Suprapubic skin (tissue), 4 donors: Measurements from ENCODE around the gene ADISSP.

Experiments used
- EP300 ChIP-seq: sonication (generic); formaldehyde crosslinking; IDR thresholded peaks from one replicate; pipeline ENCODE4 v1.6.1; 2017; ENCODE audit warnings: antibody characterized with exemption
- POLR2A ChIP-seq, 2 donors: fragments of 450-650 bp; IDR thresholded peaks; one replicate each; pipeline ENCODE4 v1.6.1; 2017; ENCODE audit warnings: antibody characterized with exemption in 2 of 2, mild to moderate bottlenecking in 2 of 2, moderate library complexity in 2 of 2
- POLR2AphosphoS5 ChIP-seq, 3 donors: sonication (generic); formaldehyde crosslinking; IDR thresholded peaks; one replicate each; pipeline ENCODE4 v1.6.1; 2017; ENCODE audit warnings: antibody characterized with exemption in 3 of 3
- TF ChIP-seq, protein P1 (sequence below), 2 donors: fragments of 200-600 bp in 1 of 2; fragments of 450-650 bp in 1 of 2; sonication (generic) in 1 of 2; IDR thresholded peaks; one replicate each; pipeline ENCODE4 v1.5.1; 2016 to 2019; ENCODE audit warnings: antibody characterized with exemption in 2 of 2, mild to moderate bottlenecking in 1 of 2, moderate library complexity in 1 of 2

DNA sequence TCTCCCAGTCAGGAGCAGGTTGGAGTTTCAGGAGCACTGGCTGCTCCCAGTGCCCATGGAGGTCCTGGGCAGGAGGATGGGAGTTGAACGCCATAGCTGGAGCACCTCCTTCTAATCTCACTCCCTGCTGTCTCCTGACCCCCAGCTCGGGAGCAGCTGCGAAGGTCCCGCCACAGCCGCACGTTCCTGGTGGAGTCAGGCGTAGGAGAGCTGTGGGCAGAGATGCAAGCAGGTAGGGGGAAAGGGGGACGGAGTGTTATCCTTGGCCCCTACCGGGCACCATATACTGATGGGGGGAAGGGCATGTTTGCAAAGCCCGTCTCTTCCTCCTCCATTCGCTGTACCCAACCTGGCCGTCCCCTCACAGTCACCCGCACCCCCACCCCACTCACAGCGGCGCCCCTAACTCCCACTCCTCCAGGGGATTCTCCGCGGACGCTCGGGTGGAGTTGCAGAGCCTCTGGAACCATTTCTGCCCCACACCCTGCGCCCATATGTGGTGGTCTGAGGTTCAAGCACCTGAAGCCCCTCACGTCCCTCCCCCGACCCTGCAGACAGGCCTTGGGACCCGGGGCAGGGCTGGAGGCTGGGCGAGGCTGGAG is 18.4 kb downstream of the ADISSP start:
- TF ChIP-seq, protein P1, sequence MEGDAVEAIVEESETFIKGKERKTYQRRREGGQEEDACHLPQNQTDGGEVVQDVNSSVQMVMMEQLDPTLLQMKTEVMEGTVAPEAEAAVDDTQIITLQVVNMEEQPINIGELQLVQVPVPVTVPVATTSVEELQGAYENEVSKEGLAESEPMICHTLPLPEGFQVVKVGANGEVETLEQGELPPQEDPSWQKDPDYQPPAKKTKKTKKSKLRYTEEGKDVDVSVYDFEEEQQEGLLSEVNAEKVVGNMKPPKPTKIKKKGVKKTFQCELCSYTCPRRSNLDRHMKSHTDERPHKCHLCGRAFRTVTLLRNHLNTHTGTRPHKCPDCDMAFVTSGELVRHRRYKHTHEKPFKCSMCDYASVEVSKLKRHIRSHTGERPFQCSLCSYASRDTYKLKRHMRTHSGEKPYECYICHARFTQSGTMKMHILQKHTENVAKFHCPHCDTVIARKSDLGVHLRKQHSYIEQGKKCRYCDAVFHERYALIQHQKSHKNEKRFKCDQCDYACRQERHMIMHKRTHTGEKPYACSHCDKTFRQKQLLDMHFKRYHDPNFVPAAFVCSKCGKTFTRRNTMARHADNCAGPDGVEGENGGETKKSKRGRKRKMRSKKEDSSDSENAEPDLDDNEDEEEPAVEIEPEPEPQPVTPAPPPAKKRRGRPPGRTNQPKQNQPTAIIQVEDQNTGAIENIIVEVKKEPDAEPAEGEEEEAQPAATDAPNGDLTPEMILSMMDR (IDR thresholded peaks at IDR 0.05): no peak
- TF ChIP-seq POLR2A (IDR thresholded peaks at IDR 0.05): no peak
- no peak for TF ChIP-seq EP300
- TF ChIP-seq POLR2AphosphoS5 (IDR thresholded peaks at IDR 0.05): no peak
